G401.6 (cell line): ENCODE measurements around the gene PMS1.
"Not testable (repeated sequence)": the region's sequence is repeated elsewhere in the genome, so short reads cannot be mapped to it uniquely, and the experiment has no call there.

Source experiments
- FAIRE-seq: peaks from 2 replicates; lab custom pipeline; 2012; peaks lifted over from hg19 to GRCh38; lab: Jason Lieb, UNC

Gene PMS1

DNA sequence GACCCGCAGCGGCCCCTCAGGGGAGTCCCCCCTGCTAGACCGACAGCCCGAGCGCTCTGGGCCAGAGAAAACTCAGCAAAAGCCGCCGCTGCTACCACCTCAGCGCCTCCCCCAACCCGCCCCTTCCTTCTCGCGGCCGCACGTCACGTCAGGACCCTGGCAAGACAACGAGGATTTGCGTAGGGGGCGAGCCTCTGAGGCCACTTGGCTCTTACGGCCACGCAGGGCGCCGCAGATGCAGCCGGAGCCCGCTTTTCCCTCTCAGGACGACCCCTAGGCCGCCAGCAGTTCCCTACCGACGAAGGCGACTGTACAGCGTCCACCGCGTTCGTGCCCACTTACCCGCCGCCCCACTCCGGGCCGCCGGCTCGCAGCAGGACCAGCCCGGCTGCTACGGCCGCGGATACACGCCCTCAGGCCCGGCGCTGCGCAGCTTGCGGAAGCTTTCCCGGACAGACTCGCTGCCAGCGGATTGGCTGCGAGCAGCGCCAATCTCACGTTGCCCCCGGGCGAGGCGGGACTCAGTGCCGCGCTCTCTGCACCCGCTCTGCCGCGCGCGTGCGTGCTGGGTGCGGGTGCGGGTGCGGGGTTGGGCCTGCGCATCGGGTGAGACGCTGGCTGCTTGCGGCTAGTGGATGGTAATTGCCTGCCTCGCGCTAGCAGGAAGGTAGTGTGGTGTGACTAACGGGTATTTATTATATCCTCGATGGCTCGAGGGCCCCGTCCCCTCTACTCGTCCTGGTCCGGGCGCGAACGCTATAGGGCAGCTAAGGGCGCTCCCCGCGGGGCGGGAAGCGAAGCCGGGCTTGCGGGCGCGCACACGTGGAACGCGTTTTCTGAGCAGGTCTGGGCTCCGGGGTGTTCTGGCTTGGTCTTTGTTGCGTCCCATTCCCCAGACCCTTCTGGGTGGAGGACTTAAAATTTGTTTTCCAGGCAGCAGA, at the start of gene PMS1, which contains the start of gene ORMDL1:
Gene PMS1, plus strand, starts transcription at position 524 of the 941 bp plus-strand sequence. CDS start 7,360 bp downstream, outside the sequence.
Gene ORMDL1, minus strand, starts transcription at position 413 of the 941 bp plus-strand sequence. CDS start 1,744 bp downstream, outside the sequence.
- peak; percentile 28 for FAIRE-seq

DNA sequence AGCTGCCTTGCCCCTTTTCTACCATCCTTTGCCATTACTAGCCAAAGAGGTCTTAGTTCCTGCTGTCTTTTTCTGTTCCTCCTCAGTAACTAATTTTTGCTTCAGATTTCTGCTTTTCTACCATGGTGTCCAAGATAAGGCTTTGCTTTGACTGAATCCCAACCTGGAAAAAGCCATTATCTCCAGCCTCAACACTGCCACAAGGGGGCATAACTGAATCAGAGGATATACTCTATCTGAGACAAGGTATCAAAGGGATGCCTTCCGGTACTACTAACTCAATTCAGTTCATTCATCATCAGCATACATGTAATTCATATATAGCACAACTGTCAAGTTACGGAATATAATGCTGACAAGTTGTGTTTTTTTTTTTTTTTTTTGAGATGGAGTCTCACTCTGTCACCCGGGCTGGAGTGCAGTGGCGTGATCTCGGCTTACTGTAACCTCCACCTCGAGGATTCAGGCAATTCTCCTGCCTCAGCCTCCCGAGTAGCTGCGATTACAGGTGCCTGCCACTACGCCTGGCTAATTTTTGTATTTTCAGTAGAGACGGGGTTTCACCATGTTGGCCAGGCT, 33.1 kb upstream of the PMS1 start:
- peak; percentile 80 for FAIRE-seq

DNA sequence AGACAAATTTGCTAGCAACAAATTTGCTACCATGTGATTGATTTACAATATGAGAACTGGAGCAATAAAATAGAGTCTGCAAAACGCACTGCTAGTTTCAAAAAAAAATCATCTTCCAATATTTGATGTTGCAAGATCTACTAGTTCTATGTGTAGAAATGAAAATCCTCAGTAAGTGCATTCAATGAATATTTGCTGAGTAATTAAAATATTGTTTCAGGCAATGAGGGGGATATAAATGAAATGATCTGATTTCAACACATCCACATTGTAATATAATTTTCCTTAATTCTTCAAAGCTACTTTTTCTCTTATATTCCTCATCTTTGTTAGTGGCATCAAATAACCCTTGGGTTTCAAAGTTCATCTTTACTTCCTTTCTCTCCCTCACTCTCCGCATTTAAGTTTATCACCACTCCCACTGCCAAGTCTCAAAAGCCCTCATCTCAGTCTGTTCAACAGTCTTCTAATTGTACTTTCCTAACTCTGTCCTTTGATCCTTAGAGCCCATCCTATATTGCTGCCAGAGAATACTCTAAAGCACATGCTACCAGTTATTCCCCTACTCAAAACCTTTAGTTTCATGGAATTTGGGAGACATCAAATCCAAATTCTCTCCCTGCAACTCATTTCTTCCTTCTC, 27.8 kb upstream of the PMS1 start:
- FAIRE-seq, result no peak

DNA sequence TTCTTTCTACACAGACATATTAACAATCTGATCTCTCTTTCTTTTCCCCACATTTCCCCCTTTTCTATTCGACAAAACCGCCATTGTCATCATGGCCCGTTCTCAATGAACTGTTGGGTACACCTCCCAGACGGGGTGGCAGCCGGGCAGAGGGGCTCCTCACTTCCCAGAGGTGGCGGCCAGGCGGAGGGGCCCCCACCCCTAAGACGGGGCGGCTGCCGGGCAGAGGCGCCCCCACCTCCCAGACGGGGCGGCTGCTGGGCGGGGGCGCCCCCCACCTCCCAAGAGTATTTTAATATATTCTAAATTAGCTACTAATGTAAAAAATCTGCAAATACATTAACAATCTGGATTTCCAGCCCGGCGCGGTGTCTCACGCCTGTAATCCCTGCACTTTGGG, 24.1 kb upstream of the PMS1 start:
- not testable (repeated sequence) for FAIRE-seq

DNA sequence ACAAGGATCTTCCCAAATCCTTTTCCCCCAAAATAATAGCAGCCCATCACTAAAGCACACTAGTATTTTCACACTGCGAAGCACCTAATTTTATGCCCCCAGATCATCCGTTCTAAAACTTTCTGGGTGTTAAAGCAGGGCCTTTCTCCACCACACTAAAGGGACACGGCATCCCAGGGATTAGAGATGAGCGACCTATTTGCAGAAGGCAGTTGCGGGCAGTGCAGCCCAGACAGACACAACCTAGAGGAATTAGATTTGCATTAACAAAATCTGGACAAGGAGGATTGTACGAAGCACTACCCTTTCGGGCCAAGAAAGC, 22.1 kb upstream of the PMS1 start:
- FAIRE-seq, result no peak

DNA sequence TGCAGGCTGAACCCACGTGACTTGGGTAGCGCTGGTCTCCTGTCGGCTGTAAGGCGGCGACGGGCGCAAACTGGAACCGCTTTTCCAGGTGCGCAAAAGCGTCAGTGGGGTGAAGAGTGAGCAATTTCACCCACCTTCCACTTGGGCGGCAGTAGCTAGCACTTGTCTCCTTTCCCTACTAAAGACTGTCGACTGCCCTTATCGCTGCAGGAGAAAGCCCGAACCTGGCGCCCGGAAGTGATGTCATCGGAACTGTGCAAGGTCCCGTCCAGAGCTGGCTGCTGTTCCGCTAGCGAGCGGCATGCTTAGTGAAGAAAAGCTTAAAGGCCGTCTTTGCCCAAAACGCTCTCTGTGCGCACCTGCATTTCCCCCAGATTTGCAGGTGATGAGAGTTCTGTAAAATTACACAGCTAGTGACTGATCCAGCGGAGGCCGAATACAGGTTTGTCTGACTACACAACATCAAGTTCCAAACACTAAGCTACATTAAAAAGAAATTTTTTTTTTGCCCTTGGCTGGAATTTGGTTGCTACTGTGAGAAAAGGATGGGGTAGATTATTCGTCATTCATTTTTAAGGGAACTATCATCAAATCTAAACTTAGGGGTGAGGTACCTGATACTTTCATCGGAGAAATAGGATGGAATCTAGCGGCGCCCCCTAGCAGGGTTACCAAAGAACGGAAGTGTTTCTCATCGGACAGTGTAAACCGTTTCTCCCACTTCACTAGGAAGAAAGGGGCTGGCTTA, 21.5 kb upstream of the PMS1 start, which contains the start of gene OSGEPL1:
Gene OSGEPL1, minus strand, starts transcription at position 242 of the 748 bp plus-strand sequence. CDS start 1,152 bp downstream, outside the sequence.
- FAIRE-seq, result peak; percentile 94

DNA sequence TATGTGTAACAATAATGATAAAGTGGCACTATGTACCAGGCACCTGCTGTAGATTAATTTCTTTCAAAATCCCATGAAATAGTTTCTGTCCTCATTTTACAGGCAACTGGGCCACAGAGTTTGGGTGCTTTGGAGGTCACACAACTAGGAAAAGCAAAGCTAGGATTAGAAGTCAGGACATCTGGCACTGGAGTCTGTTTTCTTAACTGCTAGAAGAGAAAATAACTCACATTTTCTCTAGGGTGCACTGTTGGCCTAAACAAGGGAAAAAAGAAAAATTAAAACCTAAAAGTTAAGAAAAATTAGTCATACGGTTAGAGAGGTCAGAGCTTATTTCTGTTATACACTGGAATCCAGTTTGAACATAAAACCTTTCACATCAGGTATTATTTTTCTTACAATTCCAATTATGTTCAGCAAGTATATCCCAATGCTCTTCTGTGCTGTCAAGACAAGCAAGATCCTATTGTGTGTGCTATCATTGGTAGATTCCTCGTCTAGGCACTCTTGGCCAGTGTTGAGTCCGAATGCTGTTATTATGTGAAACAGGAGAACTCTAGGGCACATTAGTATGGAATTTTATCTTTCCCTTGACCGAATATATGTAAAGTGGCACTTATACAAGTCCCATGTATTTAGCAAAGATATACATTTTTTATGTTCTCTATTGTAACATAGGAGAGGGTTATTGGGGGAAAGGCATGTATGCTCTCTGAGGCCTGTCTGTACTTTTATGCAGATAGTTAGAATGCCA, 20.2 kb upstream of the PMS1 start:
- FAIRE-seq, result peak; percentile 89

DNA sequence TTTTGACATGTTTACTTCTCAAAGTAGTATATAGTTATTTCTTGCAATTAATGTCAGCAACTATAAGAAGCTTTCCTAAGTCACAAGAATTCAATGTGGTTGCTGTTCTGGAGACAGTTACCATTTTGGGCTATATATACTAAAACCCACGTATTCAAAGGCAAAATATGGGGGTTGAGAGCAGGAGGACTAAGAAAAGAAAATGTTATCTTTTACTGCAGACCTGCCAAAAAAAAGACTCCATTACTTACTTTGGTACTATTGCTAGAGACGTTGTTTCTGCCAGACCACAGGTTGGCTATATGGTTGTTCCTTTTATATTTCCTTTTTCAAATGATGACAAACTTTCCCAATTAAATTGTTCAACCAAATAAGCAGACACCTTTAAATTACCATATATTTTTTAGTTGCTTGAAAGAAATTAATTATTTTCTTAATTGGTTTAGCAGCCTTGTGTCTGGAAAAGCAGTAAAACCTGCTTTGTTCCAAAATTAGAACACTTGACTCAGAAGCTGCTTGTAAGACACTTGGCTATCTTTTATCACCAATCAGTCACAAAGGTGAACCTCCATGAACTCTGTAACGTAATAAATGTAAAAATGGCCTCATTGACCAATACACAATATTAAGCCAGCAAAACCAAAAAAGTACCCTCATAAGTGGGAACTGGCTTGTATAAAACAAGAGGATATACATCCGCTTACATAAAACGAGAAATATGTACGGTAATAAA, 13.5 kb upstream of the PMS1 start:
- no peak for FAIRE-seq

DNA sequence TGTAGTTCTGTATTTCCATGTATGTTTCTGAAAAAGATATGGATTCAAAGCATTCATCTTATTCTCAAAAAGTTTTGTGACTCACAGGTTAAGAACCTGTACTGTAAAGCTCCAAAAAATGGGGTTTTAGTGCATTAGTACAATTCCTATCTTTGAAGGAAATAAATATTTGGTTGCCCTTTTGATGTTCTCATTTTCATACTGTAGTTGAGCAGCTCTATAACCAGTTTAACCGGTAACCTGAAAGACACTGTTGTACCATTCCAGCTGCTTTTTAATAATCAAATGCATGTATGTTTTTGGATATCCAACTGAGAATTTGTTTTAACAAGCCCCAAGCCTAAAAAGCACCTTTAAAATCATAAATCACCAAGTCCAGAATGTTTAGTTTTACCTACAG, 12.0 kb upstream of the PMS1 start:
- no peak for FAIRE-seq

DNA sequence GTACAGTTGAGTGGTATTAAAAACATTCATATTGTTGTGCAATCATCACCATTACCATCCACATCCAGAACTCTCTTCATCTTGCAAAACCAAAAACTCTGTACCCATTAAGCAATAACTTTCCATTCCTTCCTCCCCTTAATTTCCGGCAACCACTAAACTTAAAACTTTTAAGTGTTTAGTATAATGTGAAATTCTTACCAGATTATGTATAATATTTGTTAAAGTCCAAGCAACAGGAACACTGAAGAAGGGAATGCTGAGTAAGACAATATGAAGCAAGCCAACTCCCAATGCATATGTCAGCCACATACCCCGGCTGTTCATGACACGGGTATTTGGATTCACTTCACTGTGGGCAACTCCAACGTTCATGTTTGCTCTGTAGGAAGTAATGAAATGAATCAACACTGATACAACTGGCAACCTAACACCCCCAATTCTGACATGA, 2.0 kb upstream of the PMS1 start:
- FAIRE-seq, result no peak

DNA sequence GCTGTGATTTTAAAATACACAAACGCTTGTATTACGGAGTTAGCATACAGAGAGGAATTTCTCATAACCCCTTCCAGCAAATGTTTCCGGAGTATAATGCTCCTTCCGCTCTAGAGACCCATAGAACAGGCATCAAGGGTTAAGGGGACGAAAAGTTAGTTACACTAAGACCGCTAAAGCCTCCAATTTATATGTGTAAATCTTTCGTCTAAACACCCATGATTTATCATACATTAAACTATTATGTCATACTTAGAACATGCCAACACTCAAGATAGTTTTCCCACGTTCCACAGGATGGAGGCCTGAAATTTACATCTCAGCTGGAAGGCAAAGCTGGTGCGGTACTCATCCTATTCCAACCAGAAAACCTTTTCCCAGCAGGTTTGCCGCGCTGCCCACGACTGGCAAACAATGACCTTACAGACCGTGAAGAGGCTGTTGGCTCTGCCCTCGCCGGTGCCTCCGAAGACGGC, 761 bp upstream of the PMS1 start:
- no peak for FAIRE-seq

DNA sequence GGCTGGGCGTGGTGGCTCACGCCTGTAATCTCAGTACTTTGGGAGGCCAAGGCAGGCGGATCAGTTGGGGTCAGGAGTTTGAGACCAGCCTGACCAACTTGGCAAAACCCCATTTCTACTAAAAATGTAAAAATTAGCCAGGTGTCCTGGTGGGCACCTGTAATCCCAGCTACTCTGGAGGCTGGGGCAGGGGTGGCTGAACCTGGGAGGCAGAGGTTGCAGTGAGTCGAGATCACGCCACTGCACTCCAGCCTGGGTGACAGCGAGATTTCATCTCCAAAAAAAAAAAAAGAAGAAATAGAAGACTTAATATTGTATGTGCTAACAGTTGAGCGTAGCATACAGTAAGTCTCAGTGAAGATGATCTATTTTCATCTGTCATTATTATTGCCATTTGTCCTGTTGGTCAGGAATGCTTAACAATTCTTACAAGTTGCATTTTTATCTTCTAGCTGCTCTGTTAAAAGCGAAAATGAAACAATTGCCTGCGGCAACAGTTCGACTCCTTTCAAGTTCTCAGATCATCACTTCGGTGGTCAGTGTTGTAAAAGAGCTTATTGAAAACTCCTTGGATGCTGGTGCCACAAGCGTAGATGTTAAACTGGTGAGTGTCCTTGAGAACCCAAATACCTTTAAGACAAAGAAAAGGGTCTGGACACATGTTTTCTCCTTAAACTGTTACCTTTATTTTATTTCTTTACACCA, 7.2 kb downstream of the PMS1 start:
- FAIRE-seq, result no peak

DNA sequence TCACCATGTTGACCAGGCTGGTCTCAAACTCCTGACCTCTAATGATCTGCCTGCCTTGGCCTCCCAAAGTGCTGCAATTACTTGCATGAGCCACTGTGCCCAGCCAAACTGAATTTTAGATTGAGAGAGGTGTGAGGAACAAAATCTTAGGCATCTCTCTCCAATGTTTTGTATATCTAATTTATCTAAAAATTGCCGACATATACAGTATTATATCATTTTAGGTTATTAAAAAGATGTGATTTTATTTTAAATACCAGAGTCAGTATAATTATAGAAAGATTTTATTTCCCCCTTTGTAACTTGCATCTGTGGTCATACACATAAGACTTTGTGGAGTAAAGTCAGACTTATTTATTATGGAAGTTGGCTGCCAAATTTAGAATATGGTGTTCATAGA, 10.1 kb downstream of the PMS1 start:
- no peak for FAIRE-seq

DNA sequence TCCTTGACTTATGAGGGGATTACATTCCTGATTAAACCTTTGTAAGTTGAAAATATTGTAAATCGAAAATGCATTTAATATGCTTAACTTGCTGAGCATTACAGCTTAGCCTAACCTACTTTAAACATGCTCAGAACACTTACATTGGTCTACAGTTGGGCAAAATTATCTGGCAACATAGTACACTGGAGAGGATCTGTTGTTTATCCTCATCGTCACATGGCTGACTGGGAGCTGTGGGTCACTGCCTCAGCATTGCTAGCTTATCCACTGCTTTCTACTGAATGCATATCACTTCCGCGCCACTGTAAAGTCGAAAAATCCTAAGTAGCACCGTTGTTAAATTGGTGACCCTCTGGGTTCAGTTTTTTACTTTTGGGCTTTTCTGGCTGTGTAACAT, 13.7 kb downstream of the PMS1 start:
- no peak for FAIRE-seq

DNA sequence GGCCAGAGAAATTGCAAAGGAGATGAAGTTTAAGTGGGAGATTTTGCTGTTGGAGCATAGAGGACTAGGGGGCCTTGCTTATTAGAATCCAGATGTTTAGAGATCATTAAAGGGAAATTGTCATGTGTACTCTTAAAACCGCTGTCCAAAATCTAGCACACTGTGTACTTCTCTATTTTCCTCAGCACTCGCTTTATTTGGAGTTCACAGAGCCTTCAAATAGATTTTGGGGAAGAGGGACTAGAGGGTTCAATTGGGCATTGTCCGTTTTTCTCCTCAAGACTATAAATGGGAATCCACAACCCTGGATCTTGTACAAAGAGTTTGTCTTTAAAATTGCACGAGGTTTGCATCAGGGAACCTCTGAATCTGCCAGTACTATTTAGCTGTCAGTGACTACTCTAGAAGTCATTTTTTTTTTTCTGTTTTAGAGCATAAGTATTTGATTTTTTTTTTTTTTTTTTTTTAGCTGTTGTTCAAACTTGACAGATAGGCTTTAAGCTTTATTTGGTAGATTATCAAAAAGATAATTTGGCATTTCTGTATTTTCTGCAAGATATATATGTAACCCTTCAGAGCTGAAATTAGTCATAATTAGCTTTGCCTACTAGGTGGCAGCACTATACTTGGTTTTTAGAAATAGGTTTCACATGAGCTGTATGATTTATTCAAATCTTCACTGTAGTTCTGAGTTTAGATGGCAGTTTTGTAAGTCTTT, 14.2 kb downstream of the PMS1 start:
- FAIRE-seq, result peak; percentile 79

DNA sequence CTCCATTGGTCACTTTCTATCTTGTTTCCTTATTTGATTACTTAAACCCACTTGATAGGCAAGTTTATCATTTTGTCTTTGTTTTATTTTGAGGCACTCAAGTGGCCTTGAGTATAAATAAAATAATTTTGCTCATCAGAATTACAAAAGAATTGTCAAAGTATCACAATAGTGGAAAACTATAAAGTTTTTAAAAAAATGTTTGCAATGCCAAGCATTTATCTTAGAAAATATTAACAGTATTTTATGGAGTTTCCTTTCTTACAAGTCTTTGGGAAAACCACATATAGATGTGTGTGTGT, 14.7 kb downstream of the PMS1 start:
- FAIRE-seq, result no peak

DNA sequence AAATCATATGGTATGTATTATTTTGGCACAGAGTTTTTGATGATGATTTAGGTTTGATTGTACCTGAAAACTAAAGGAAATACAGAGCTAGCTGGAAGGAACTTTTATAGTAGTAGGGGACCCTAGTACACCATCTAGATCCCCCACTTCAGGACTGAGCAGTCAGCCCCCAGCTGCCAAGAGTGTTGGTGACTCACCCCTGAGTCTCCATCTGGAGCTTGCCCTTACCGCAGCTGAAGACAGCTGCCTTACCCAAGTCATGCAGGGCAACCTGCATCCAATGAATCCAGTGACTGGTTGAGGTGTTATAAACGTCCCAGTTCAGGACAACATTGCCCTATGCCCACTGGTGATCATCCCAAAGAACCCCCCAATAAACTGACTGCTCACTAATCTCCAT, 15.3 kb downstream of the PMS1 start:
- FAIRE-seq, result no peak

DNA sequence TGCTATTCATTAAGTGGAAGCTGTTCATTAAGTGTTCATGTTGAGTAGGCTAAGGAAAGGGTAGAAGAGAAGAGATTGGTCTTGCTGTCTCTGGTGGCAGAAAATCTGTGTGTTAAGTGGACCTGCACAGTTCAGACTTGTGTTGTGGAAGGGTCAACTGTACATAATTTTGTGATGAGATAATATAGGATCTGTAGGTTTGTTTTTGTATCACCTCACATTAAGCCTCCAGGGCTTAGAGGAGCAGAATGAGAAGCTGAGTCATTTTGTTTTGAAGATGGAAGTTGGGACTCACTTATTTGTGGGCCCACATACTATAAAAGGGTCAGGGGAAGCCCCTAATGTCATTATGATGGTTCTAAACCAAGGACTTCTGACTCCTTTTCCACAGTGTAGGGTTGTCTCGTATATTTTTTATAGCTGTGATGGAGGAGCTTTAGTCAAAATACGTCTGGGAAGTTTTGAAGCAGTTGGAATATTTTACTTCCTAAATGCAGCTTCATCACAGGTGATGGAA, 18.2 kb downstream of the PMS1 start:
- FAIRE-seq, result no peak

DNA sequence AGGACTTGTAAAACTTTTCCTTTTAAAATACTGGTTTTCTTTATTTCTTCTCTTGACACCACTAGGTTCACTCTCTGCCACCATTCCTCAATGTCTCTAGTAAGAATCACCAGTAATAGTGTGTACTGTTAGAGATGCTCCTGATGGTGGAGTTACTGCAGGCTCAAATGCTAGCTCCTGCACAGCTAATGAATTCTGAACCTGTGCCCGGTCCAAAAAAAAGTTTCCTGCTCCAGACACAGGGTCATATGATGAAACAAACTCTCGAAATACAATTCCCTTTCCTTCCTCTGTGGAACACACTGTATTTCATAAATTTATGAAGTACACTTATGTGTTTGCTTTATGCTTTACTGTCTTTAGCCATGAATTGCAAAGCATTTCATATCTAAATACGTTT, 19.2 kb downstream of the PMS1 start:
- FAIRE-seq, result no peak
